OCI-LY3 (cell line): ENCODE data around the gene ASPG.

Experiments used
- H2AFZ ChIP-seq: fragments of 200-600, 300-600 bp; shearing (Covaris generic); 2 replicates; pipeline ENCODE4 v1.6.0; 2014; ENCODE audit warnings: antibody characterized with exemption, low read depth, low read length
- H3K27ac ChIP-seq: fragments of 200-600, 300-600 bp; sonication (generic); 2 replicates; pipeline ENCODE4 v1.5.1; 2014; ENCODE audit warnings: mild to moderate bottlenecking, low read length, moderate library complexity, mixed read lengths
- H3K27me3 ChIP-seq: fragments of 200-600, 300-600 bp; sonication (generic); 2 replicates; pipeline ENCODE4 v1.6.1; 2014; ENCODE audit warnings: low read depth, low read length, mixed read lengths
- H3K36me3 ChIP-seq: fragments of 200-600, 300-600 bp; sonication (generic); replicated peaks from 2 replicates; pipeline ENCODE3; 2014; ENCODE audit warnings: low read depth, low read length, mixed read lengths
- H3K4me1 ChIP-seq: fragments of 300-600, 200-600 bp; sonication (generic); 2 replicates; pipeline ENCODE4 v1.6.1; 2014; ENCODE audit warnings: low read length, mixed read lengths
- H3K4me2 ChIP-seq: fragments of 200-600, 300-600 bp; sonication (generic); 2 replicates; pipeline ENCODE4 v1.6.1; 2014; ENCODE audit warnings: low read length, mixed read lengths
- H3K4me3 ChIP-seq: fragments of 300-600, 200-600 bp; sonication (generic); 2 replicates; pipeline ENCODE4 v1.5.1; 2014; ENCODE audit warnings: antibody characterized with exemption, mild to moderate bottlenecking, low read length, moderate library complexity
- H3K79me2 ChIP-seq: fragments of 300-600, 200-600 bp; shearing (Covaris generic); 2 replicates; pipeline ENCODE4 v1.6.1; 2014; ENCODE audit warnings: mild to moderate bottlenecking, low read length, mixed read lengths
- H3K9ac ChIP-seq: fragments of 300-600, 200-600 bp; shearing (Covaris generic); 2 replicates; pipeline ENCODE4 v1.6.0; 2014; ENCODE audit warnings: mild to moderate bottlenecking, low read length, moderate library complexity
- H3K9me3 ChIP-seq: fragments of 200-600, 300-600 bp; shearing (Covaris generic); 2 replicates; pipeline ENCODE4 v1.6.1; 2014; ENCODE audit warnings: low read length, mixed read lengths; ENCODE audit not compliant: insufficient read depth
- H4K20me1 ChIP-seq: fragments of 200-600, 300-600 bp; sonication (generic); 2 replicates; pipeline ENCODE4 v1.6.1; 2016; ENCODE audit warnings: low read length, mixed read lengths; ENCODE audit not compliant: insufficient read depth
- CTCF ChIP-seq: fragments of 200-600, 300-600 bp; sonication (generic); IDR thresholded peaks from 2 replicates; pipeline ENCODE4 v1.5.1; 2014; ENCODE audit warnings: antibody characterized with exemption, low read length, low read depth
- EZH2phosphoT487 ChIP-seq: fragments of 200-600 bp; shearing (Covaris generic); IDR thresholded peaks from 2 replicates; pipeline ENCODE4 v1.6.1; 2018; ENCODE audit warnings: antibody characterized with exemption, mixed run types, low read depth

Gene ASPG

GRCh38 chr14:104094056-104094708 lies 8.7 kb downstream of the ASPG start:
- peak overlapping the region; percentile 37; the same call in 1 of the 2 replicates for H3K9ac ChIP-seq
- peak overlapping the region; percentile 52 for H3K4me3 ChIP-seq
- H3K4me1 ChIP-seq, result peaks cover 6% of the 10 kb centered on the region; the same call in 1 of the 2 replicates
- no peaks in the 10 kb centered on the region for H3K27me3 ChIP-seq
- H3K9me3 ChIP-seq, result no peaks in the 10 kb centered on the region
- H3K36me3 ChIP-seq, result no peaks in the 10 kb centered on the region
- H3K4me2 ChIP-seq, result peak overlapping the region; percentile 70
- TF ChIP-seq EZH2phosphoT487 (no peak), CTCF (no peak)
- H4K20me1 ChIP-seq, result no peaks in the 10 kb centered on the region
- no peaks in the 10 kb centered on the region for H3K79me2 ChIP-seq
- H2AFZ ChIP-seq, result peak overlapping the region; percentile 98
- H3K27ac ChIP-seq, result no peak overlapping the region

- Histone ChIP-seq H2AFZ (peak overlapping the region; percentile 98), H3K27me3 (no peaks in the 10 kb centered on the region), H3K4me1 (peaks cover 6% of the 10 kb centered on the region; the same call in 1 of the 2 replicates), H4K20me1 (no peaks in the 10 kb centered on the region), H3K4me3 (peak overlapping the region; percentile 52), H3K9me3 (no peaks in the 10 kb centered on the region), H3K79me2 (no peaks in the 10 kb centered on the region), H3K36me3 (no peaks in the 10 kb centered on the region), H3K9ac (peak overlapping the region; percentile 37; the same call in 1 of the 2 replicates), H3K27ac (no peak overlapping the region), H3K4me2 (peak overlapping the region; percentile 70)
- TF ChIP-seq EZH2phosphoT487 (no peak), CTCF (peak; percentile 75)
Measured at GRCh38 chr14:104094709-104095425, 9.4 kb downstream of the ASPG start.

- no peaks in the 10 kb centered on the region for H3K36me3 ChIP-seq
- H3K79me2 ChIP-seq, result no peaks in the 10 kb centered on the region
- no peak overlapping the region for H3K4me3 ChIP-seq
- H4K20me1 ChIP-seq, result no peaks in the 10 kb centered on the region
- no peak overlapping the region for H2AFZ ChIP-seq
- TF ChIP-seq CTCF (no peak), EZH2phosphoT487 (no peak)
- no peak overlapping the region for H3K27ac ChIP-seq
- H3K4me1 ChIP-seq, result peaks cover 6% of the 10 kb centered on the region; the same call in 1 of the 2 replicates
- H3K9ac ChIP-seq, result no peak overlapping the region
- H3K27me3 ChIP-seq, result no peaks in the 10 kb centered on the region
- no peaks in the 10 kb centered on the region for H3K9me3 ChIP-seq
- no peak overlapping the region for H3K4me2 ChIP-seq
Measured at GRCh38 chr14:104095426-104096310, 10.2 kb downstream of the ASPG start.
